Measurements from ENCODE around the gene LNX2.

LNX2 gene

GRCh38 chr13:27516103-27516502 is 104.2 kb downstream of the LNX2 start:
- no peak for DNase-seq (ENCODE audit: extremely low read depth in 1 of 2, low read depth in 1 of 2)

GRCh38 chr13:27510082-27510481 is 110.2 kb downstream of the LNX2 start:
- no peak for DNase-seq (ENCODE audit: extremely low read depth in 1 of 2, low read depth in 1 of 2)

- DNase-seq (ENCODE audit: extremely low read depth in 1 of 2, low read depth in 1 of 2), result no peak
Measured at GRCh38 chr13:27508802-27509201, 111.5 kb downstream of the LNX2 start.

GRCh38 chr13:27505792-27506191 is 114.5 kb downstream of the LNX2 start:
- DNase-seq (ENCODE audit: extremely low read depth in 1 of 2, low read depth in 1 of 2), result no peak

- no peak for DNase-seq (ENCODE audit: extremely low read depth in 1 of 2, low read depth in 1 of 2)
Measured at GRCh38 chr13:27504868-27505194, 115.5 kb downstream of the LNX2 start.

GRCh38 chr13:27504128-27504867 is 116.0 kb downstream of the LNX2 start:
- DNase-seq (ENCODE audit: extremely low read depth in 1 of 2, low read depth in 1 of 2), result no peak

- DNase-seq (ENCODE audit: extremely low read depth in 1 of 2, low read depth in 1 of 2), result no peak
Measured at GRCh38 chr13:27500806-27501534, 119.4 kb downstream of the LNX2 start.

GRCh38 chr13:27497563-27498230 is 122.6 kb downstream of the LNX2 start:
- DNase-seq (ENCODE audit: extremely low read depth in 1 of 2, low read depth in 1 of 2), result no peak

- DNase-seq (ENCODE audit: extremely low read depth in 1 of 2, low read depth in 1 of 2), result no peak
Measured at GRCh38 chr13:27496536-27497273, 123.6 kb downstream of the LNX2 start.

GRCh38 chr13:27496006-27496405 is 124.3 kb downstream of the LNX2 start:
- no peak for DNase-seq (ENCODE audit: extremely low read depth in 1 of 2, low read depth in 1 of 2)
